Measurements from ENCODE around the gene MSMP.
A peak's percentile ranks its signal among the peaks of the same experiment; 100 is the strongest.

The MSMP gene

GRCh38 chr9:35789541-35789940 is 35.5 kb upstream of the MSMP start:
- no peak overlapping the region for H3K4me3 ChIP-seq (replicated peaks in 1 of 2; ENCODE audit: low read depth in 2 of 2, low read length in 2 of 2)
- no peak for TF ChIP-seq CTCF (IDR thresholded peaks at IDR 0.05; ENCODE audit: low read depth, low read length)
- DNase-seq (ENCODE audit: low read depth in 2 of 2), result no peak

- TF ChIP-seq CTCF (IDR thresholded peaks at IDR 0.05; ENCODE audit: low read depth, low read length), result no peak
- no peak overlapping the region for H3K4me3 ChIP-seq (replicated peaks in 1 of 2; ENCODE audit: low read depth in 2 of 2, low read length in 2 of 2)
- DNase-seq (ENCODE audit: low read depth in 2 of 2), result no peak
Measured at GRCh38 chr9:35783418-35783817, 29.3 kb upstream of the MSMP start.

- DNase-seq (ENCODE audit: low read depth in 2 of 2), result no peak
- TF ChIP-seq CTCF (IDR thresholded peaks at IDR 0.05; ENCODE audit: low read depth, low read length), result no peak
- H3K4me3 ChIP-seq (replicated peaks in 1 of 2; ENCODE audit: low read depth in 2 of 2, low read length in 2 of 2), result no peak overlapping the region
Measured at GRCh38 chr9:35781066-35781465, 27.0 kb upstream of the MSMP start.

- no peak for DNase-seq (ENCODE audit: low read depth in 2 of 2)
- no peak overlapping the region for H3K4me3 ChIP-seq (replicated peaks in 1 of 2; ENCODE audit: low read depth in 2 of 2, low read length in 2 of 2)
- TF ChIP-seq CTCF (IDR thresholded peaks at IDR 0.05; ENCODE audit: low read depth, low read length), result no peak
Measured at GRCh38 chr9:35778496-35778895, 24.4 kb upstream of the MSMP start.

GRCh38 chr9:35776018-35776417 is 21.9 kb upstream of the MSMP start:
- no peak for DNase-seq (ENCODE audit: low read depth in 2 of 2)
- no peak for TF ChIP-seq CTCF (IDR thresholded peaks at IDR 0.05; ENCODE audit: low read depth, low read length)
- H3K4me3 ChIP-seq (replicated peaks in 1 of 2; ENCODE audit: low read depth in 2 of 2, low read length in 2 of 2), result no peak overlapping the region

- TF ChIP-seq CTCF (IDR thresholded peaks at IDR 0.05; ENCODE audit: low read depth, low read length), result no peak
- H3K4me3 ChIP-seq (replicated peaks in 1 of 2; ENCODE audit: low read depth in 2 of 2, low read length in 2 of 2), result no peak overlapping the region
- DNase-seq (ENCODE audit: low read depth in 2 of 2), result peak in 1 of 2 donors; percentile 46
Measured at GRCh38 chr9:35774907-35775635, 21.0 kb upstream of the MSMP start.

GRCh38 chr9:35771943-35772342 is 17.9 kb upstream of the MSMP start:
- DNase-seq (ENCODE audit: low read depth in 2 of 2), result peak; percentile 32 to 48
- TF ChIP-seq CTCF (IDR thresholded peaks at IDR 0.05; ENCODE audit: low read depth, low read length), result no peak
- H3K4me3 ChIP-seq (replicated peaks in 1 of 2; ENCODE audit: low read depth in 2 of 2, low read length in 2 of 2), result no peak overlapping the region
